Measurements from ENCODE around the gene PCDHGA6.

PCDHGA6 gene

GRCh38 chr5:141419074-141419880, 45.6 kb downstream of the PCDHGA6 start:
- DNase-seq (ENCODE audit: low spot score), result no peak

- DNase-seq (ENCODE audit: low spot score), result peak; percentile 67
These were observed 47.3 kb downstream of the PCDHGA6 start, which contains the start of gene PCDHGA11 for GRCh38 chr5:141420855-141421488. Gene PCDHGA11 (plus strand): TSS chr5:141421051. CDS start chr5:141421228, 177 bp downstream.

- DNase-seq (ENCODE audit: low spot score), result no peak
These were observed 47.8 kb downstream of the PCDHGA6 start for GRCh38 chr5:141421489-141421855.

GRCh38 chr5:141422742-141423291, 49.1 kb downstream of the PCDHGA6 start:
- no peak for DNase-seq (ENCODE audit: low spot score)

GRCh38 chr5:141427783-141428426, 54.2 kb downstream of the PCDHGA6 start:
- DNase-seq (ENCODE audit: low spot score), result no peak
